Ectodermal cell (in vitro differentiated cells): ENCODE results near the gene EBF3.

Source experiments
- H3K27ac ChIP-seq: 2 replicates; pipeline ENCODE4 v1.7.0; 2013; ENCODE audit warnings: mild to moderate bottlenecking, low read depth, low read length; ENCODE audit not compliant: insufficient read depth, poor library complexity, severe bottlenecking
- H3K27me3 ChIP-seq: 2 replicates; pipeline ENCODE4 v1.7.0; 2013; ENCODE audit warnings: mild to moderate bottlenecking, low read length; ENCODE audit not compliant: insufficient read depth, control insufficient read depth, poor library complexity, severe bottlenecking
- H3K36me3 ChIP-seq: one replicate; pipeline ENCODE4 v1.7.0; 2013; ENCODE audit warnings: low read length; ENCODE audit not compliant: control insufficient read depth, insufficient read depth
- H3K4me1 ChIP-seq: one replicate; pipeline ENCODE4 v1.7.0; 2013; ENCODE audit warnings: low read length; ENCODE audit not compliant: control insufficient read depth, insufficient read depth
- H3K4me3 ChIP-seq: 2 replicates; pipeline ENCODE4 v1.7.0; 2013; ENCODE audit warnings: low read depth, low read length, control low read depth; ENCODE audit not compliant: insufficient read depth
- H3K9me3 ChIP-seq: 2 replicates; pipeline ENCODE4 v1.7.0; 2013; ENCODE audit warnings: mild to moderate bottlenecking, low read length, moderate library complexity; ENCODE audit not compliant: control insufficient read depth
- WGBS, 2 experiments: methylation state at CpG; one replicate each; pipeline ENCODE4 v1.1.7; 2013; ENCODE audit warnings: missing lambda C conversion rate in 2 of 2; 5-methylcytosine and 5-hydroxymethylcytosine counted together

Gene EBF3

DNA sequence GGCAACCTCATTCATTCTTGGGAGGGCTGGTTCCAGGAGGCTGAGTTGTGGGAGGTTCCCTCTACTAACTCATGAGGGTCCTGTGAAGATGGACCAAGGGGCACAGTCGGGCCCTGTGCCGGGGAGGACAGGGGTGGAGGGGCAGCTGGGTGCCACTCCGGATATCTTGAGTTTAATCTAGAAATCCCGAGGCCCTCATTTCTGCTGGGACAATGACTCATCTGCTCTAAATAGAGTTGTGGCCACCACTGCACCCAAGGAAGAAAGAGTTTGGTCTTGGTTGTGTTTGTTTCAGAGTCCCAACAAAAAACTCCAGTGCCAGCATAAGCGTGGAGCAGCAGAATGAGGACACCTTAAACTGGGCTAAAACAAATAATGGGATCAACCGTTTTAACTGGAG lies 82.4 kb downstream of the EBF3 start:
- Histone ChIP-seq H3K4me3 (no peak overlapping the region), H3K4me1 (peaks cover 9% of the 10 kb centered on the region), H3K9me3 (no peaks in the 10 kb centered on the region), H3K27me3 (no peaks in the 10 kb centered on the region), H3K27ac (no peak overlapping the region), H3K36me3 (no peaks in the 10 kb centered on the region)
- 93 to 96% methylated on average over 6 of the region's 6 CpGs for WGBS, 2 experiments

DNA sequence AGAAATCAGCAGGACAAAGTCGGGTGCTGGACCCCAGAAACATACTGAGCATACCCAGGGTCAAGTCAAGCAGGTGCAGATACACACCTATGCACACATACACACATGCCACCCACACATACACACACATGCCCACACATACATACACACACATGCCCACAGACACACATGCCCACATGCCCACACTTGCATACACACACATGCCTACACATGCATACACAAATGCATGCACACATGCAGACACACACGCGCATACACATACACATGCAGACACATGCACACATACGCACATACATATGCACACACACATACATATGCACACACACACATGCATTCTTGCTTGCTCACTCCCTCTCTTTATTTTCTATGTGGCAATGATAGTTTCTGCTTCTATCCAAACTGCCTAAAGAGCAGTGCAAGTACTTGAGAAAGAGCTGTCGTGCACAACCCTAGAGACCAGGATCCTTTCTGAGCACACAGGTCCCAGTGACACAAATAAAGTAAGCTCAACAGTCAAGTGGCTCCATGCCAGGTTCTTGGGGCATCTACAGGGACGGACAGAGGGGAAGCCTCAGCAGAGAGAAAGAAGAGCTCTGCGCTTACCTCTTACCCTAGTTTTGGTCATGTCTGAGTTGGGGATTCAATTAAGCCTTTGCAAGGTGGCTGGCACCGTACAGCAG lies 83.7 kb downstream of the EBF3 start:
- no peaks in the 10 kb centered on the region for H3K36me3 ChIP-seq
- no peaks in the 10 kb centered on the region for H3K27me3 ChIP-seq
- WGBS, 2 experiments, result 88 to 92% methylated on average over 8 of the region's 8 CpGs
- H3K4me3 ChIP-seq, result no peak overlapping the region
- H3K27ac ChIP-seq, result no peak overlapping the region
- H3K4me1 ChIP-seq, result peaks cover 4% of the 10 kb centered on the region
- H3K9me3 ChIP-seq, result no peaks in the 10 kb centered on the region

DNA sequence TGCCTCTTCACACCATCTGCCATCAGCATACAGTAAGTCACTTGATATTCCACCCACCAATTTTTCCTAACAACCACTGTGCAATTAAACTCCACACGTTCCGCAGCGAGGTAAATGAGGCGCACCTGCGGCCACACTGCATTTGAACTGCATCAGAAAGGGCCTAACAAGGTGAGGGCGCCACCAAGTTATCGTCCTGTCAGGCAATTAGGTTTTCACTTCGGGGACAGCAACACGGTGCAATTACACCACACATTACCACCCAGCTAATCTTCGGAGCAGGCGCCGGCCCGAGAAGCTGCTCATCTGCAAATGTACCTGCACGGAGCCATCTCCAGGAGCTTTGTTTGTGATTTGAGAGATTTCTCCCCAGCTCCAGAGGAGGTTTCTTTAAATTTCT lies 84.4 kb downstream of the EBF3 start:
- H3K27ac ChIP-seq, result no peak overlapping the region
- H3K4me3 ChIP-seq, result no peak overlapping the region
- H3K9me3 ChIP-seq, result no peaks in the 10 kb centered on the region
- no peaks in the 10 kb centered on the region for H3K36me3 ChIP-seq
- H3K27me3 ChIP-seq, result no peaks in the 10 kb centered on the region
- 84 to 92% methylated on average over 14 of the region's 14 CpGs for WGBS, 2 experiments
- peaks cover 4% of the 10 kb centered on the region for H3K4me1 ChIP-seq

DNA sequence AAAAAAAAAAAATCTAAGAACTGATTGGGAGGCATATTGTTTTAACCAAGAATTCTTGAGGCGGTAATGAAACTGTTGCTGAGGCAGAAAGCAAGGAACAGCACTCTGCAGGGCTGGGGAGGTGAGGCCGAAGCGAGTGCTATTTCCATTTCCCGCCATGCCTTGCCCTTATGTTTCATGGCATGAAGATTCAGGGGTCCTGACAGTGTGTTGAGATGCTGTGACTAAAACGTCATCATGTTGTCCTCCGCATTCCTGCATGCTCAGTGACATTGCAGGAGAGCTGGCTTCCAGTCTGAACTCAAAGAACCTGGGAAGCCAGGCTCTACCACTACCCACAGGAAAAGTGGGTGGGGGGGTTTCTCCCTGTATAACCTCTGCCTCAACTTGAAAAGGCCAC lies 85.2 kb downstream of the EBF3 start:
- no peaks in the 10 kb centered on the region for H3K27me3 ChIP-seq
- H3K4me1 ChIP-seq, result peaks cover 4% of the 10 kb centered on the region
- H3K36me3 ChIP-seq, result no peaks in the 10 kb centered on the region
- H3K9me3 ChIP-seq, result no peaks in the 10 kb centered on the region
- no peak overlapping the region for H3K4me3 ChIP-seq
- WGBS, 2 experiments, result 88 to 90% methylated on average over 6 of the region's 6 CpGs
- H3K27ac ChIP-seq, result no peak overlapping the region

DNA sequence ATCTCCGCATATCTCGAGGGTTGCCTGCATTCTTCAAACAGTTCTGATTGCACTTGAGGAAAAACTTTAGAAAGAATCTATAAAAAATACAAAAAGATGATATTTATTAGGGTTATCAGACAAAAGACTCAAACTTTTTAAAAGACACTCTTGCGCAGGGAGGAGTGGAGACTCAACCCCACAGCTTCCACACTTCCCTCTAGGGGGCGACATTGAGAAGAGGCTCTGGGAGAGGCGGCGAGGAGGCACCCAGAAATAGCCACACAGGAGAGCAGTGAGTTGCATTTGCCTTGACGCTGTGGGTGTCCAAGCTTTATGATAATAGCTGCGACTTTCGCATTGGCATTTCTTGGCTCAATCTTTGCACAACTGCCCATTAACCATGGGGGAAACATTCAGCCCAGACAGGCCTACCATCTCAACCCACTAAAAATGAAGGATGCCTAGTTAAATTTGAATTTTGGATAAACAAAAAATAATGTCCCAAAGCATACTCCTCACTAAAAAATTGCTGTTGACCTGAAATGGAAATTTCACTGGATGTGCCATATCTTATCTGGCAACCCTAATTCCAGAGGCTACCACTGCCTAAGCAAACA lies 86.2 kb downstream of the EBF3 start:
- H3K27ac ChIP-seq, result no peak overlapping the region
- H3K36me3 ChIP-seq, result no peaks in the 10 kb centered on the region
- H3K4me1 ChIP-seq, result no peaks in the 10 kb centered on the region
- H3K27me3 ChIP-seq, result no peaks in the 10 kb centered on the region
- H3K4me3 ChIP-seq, result no peak overlapping the region
- WGBS, 2 experiments, result 68 to 71% methylated on average over 9 of the region's 9 CpGs
- no peaks in the 10 kb centered on the region for H3K9me3 ChIP-seq

DNA sequence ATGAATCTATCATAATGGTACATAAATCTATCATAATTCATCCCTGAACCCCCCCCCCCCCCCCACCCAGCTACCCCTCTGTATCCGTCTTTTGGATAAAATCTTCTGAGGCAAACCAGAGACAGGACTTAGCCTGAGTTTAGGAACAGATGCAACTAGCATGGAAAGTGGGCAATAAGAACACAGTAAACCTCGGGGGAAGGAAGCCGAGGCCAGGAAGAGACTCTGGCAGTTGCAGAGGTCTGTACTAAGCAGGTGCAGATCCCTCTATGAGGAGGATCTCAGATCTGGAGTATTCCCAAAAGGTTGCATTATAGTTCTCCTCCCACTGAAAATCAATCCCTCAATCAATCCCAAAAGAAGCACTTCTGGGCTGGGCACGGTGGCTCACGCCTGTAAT lies 87.2 kb downstream of the EBF3 start:
- 96% methylated on average over 5 of the region's 5 CpGs for WGBS, 2 experiments
- Histone ChIP-seq H3K27me3 (no peaks in the 10 kb centered on the region), H3K4me3 (no peak overlapping the region), H3K4me1 (peaks cover 3% of the 10 kb centered on the region), H3K9me3 (no peaks in the 10 kb centered on the region), H3K27ac (no peak overlapping the region), H3K36me3 (no peaks in the 10 kb centered on the region)

DNA sequence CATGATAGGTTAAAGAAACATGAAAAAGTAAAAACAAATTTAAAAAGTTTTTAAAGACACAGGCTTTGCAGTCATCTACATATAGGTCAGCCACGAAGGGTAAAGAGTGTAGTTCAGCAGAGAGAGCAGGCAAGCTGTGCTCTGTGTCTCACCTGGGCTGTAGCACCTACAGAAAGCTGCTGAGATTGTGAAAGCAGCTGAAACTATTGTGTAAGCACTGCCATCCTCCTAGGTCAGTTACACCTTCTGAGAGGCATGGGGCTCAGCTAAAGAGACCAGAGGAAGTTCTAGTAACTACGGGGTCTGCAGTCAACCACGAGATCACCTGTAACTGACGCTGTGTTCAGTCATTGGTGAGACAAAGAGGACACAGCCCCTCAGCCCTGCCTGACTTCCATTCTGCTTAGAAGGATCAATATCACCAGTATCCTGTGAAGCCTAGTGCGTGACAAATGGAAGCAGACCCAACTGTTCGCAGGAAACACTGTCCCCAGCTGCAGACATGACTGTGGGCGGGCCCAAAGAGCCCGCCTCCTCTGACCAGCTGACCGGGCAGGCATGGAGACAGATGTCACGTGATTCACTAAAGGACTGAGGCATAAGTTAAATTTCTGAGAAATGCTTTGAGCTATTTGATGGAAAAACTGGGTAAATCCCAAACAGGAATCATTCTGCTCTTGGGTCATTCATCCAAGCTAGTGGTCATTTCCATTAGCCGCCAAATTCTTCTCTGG lies 87.9 kb downstream of the EBF3 start:
- H3K27ac ChIP-seq, result no peak overlapping the region
- 91 to 93% methylated on average over 11 of the region's 11 CpGs for WGBS, 2 experiments

DNA sequence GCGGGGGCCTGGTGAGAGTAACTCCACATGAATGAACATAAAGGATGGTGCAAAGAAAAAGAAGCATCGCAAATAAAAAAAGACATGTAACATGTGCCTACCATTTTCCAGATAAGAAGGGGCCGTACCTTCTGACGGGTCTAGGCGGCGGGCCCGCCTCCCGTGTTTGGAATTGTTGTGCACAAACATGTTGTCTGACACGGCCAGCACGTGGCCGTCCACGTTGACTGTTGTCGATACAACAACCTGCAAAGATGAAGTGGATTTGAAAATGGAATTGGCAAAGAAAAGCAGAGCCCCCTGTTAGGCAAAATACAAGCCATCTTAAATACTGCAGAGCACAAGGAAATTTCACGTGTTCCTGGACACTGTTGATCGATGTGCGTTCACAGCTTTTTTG lies 90.7 kb downstream of the EBF3 start:
- H3K4me1 ChIP-seq, result peaks cover 23% of the 10 kb centered on the region
- no peaks in the 10 kb centered on the region for H3K36me3 ChIP-seq
- H3K9me3 ChIP-seq, result no peaks in the 10 kb centered on the region
- WGBS, 2 experiments, result 96% methylated on average over 16 of the region's 16 CpGs
- H3K4me3 ChIP-seq, result no peak overlapping the region
- no peaks in the 10 kb centered on the region for H3K27me3 ChIP-seq
- H3K27ac ChIP-seq, result no peak overlapping the region

More for the DNA sequence above, 87.9 kb downstream of the EBF3 start:
- Histone ChIP-seq H3K4me1 (peaks cover 10% of the 10 kb centered on the region), H3K27me3 (no peaks in the 10 kb centered on the region), H3K4me3 (no peak overlapping the region), H3K9me3 (no peaks in the 10 kb centered on the region), H3K36me3 (no peaks in the 10 kb centered on the region)

DNA sequence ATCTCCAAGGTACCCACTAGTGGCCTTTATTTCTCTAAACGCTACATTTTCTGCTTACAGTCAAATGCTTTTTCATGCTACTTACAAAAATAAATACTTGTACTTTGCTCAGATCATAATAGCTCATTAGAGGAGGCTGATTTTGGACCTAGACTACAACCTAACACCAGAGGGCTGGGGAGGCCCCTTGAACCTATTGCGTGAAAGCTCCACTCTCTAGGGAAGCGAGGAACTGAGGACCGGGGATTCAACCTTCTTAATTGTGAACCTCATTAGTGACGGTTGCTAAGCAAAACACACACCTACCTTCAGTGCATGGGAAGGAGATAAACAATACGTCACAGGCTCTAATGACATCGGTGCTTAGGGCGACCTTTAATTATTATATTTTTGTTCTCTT lies 92.1 kb downstream of the EBF3 start:
- H3K4me3 ChIP-seq, result no peak overlapping the region
- 77 to 84% methylated on average over 5 of the region's 8 CpGs for WGBS, 2 experiments
- H3K9me3 ChIP-seq, result no peaks in the 10 kb centered on the region
- no peaks in the 10 kb centered on the region for H3K36me3 ChIP-seq
- H3K4me1 ChIP-seq, result peaks cover 23% of the 10 kb centered on the region
- no peak overlapping the region for H3K27ac ChIP-seq
- H3K27me3 ChIP-seq, result no peaks in the 10 kb centered on the region

DNA sequence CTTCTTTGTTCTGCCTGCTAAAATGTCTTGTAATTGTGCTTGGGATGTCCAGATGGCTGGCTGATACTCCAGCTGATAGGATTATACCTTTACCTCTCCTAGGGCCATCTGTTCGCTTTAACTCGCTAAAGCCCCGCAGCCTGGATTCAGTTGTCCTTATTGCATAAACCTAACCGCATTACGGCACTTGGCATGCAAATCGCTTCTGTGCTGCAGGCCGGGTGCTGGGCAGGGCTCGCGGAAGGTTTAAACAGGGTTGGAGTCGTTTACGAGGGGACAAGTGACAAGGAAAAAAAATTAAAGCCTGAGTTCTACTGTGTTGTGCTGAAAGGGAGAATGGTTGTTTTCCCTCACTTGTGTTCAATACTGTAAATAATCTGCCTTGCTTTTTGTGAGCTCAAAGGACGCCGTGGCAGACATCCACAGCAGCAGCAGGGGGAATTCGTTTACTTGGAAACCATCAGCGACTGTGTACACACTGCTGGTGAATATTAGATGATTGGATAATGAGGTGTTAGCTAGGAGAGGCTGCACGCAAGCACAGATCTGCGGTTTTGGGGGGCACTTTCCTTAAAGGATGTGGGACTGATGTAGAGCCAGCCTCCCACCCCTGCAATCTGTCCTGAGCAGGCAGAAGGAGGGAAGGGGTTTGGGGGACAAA lies 93.0 kb downstream of the EBF3 start:
- Histone ChIP-seq H3K36me3 (no peaks in the 10 kb centered on the region), H3K27me3 (no peaks in the 10 kb centered on the region), H3K27ac (peak overlapping the region; percentile 74), H3K4me3 (no peak overlapping the region), H3K9me3 (no peaks in the 10 kb centered on the region), H3K4me1 (peaks cover 23% of the 10 kb centered on the region)
- WGBS, 2 experiments, result 66 to 67% methylated on average over 17 of the region's 17 CpGs
